ENCODE measurements around the gene RET.

- TF ChIP-seq POLR2A (IDR thresholded peaks at IDR 0.05) = no peak
- no peak for TF ChIP-seq CTCF (IDR thresholded peaks at IDR 0.05)
- no peak for TF ChIP-seq POLR2AphosphoS5 (IDR thresholded peaks at IDR 0.05)
These were observed 49.2 kb downstream of the RET start for GRCh38 chr10:43125881-43126731.
